ENCODE data around the gene HTR2A. TPM values are rescaled to one million over a fixed set of nuclear protein-coding genes. Genes with fewer than 3 reads are reported as not detected.

Gene HTR2A
- polyA plus RNA-seq, 1 donor from 2014 or later: 0.20 TPM

- TF ChIP-seq MXI1 (conservative IDR thresholded peaks at IDR 0.05; ENCODE audit: poor library complexity, severe bottlenecking): no peak
- TF ChIP-seq RAD21 (conservative IDR thresholded peaks at IDR 0.05): no peak
- no peak for TF ChIP-seq TAF1 (IDR thresholded peaks at IDR 0.05; ENCODE audit: low read depth)
- TF ChIP-seq, protein P1, sequence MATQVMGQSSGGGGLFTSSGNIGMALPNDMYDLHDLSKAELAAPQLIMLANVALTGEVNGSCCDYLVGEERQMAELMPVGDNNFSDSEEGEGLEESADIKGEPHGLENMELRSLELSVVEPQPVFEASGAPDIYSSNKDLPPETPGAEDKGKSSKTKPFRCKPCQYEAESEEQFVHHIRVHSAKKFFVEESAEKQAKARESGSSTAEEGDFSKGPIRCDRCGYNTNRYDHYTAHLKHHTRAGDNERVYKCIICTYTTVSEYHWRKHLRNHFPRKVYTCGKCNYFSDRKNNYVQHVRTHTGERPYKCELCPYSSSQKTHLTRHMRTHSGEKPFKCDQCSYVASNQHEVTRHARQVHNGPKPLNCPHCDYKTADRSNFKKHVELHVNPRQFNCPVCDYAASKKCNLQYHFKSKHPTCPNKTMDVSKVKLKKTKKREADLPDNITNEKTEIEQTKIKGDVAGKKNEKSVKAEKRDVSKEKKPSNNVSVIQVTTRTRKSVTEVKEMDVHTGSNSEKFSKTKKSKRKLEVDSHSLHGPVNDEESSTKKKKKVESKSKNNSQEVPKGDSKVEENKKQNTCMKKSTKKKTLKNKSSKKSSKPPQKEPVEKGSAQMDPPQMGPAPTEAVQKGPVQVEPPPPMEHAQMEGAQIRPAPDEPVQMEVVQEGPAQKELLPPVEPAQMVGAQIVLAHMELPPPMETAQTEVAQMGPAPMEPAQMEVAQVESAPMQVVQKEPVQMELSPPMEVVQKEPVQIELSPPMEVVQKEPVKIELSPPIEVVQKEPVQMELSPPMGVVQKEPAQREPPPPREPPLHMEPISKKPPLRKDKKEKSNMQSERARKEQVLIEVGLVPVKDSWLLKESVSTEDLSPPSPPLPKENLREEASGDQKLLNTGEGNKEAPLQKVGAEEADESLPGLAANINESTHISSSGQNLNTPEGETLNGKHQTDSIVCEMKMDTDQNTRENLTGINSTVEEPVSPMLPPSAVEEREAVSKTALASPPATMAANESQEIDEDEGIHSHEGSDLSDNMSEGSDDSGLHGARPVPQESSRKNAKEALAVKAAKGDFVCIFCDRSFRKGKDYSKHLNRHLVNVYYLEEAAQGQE (IDR thresholded peaks at IDR 0.05; ENCODE audit: borderline replicate concordance): no peak
- TF ChIP-seq EZH2 (IDR thresholded peaks at IDR 0.05; ENCODE audit: borderline replicate concordance, insufficient read depth, low read length, poor library complexity, severe bottlenecking): no peak
- TF ChIP-seq, protein P2, sequence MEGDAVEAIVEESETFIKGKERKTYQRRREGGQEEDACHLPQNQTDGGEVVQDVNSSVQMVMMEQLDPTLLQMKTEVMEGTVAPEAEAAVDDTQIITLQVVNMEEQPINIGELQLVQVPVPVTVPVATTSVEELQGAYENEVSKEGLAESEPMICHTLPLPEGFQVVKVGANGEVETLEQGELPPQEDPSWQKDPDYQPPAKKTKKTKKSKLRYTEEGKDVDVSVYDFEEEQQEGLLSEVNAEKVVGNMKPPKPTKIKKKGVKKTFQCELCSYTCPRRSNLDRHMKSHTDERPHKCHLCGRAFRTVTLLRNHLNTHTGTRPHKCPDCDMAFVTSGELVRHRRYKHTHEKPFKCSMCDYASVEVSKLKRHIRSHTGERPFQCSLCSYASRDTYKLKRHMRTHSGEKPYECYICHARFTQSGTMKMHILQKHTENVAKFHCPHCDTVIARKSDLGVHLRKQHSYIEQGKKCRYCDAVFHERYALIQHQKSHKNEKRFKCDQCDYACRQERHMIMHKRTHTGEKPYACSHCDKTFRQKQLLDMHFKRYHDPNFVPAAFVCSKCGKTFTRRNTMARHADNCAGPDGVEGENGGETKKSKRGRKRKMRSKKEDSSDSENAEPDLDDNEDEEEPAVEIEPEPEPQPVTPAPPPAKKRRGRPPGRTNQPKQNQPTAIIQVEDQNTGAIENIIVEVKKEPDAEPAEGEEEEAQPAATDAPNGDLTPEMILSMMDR (IDR thresholded peaks at IDR 0.05; ENCODE audit: poor library complexity, severe bottlenecking): no peak
- H3K9me3 ChIP-seq (ENCODE audit: low read length): no peaks in the 10 kb centered on the region
- no peaks in the 10 kb centered on the region for H3F3A ChIP-seq (ENCODE audit: insufficient read depth, low read length, poor library complexity, severe bottlenecking)
- no peak overlapping the region for H2AFZ ChIP-seq (ENCODE audit: low read depth, low read length)
- H3K9me2 ChIP-seq (ENCODE audit: insufficient read depth, low read length): no peaks in the 10 kb centered on the region
- H3K27me3 ChIP-seq (ENCODE audit: insufficient read depth, low read depth, low read length): no peaks in the 10 kb centered on the region
- no peak overlapping the region for H3K27ac ChIP-seq (ENCODE audit: low read length)
- H3K4me3 ChIP-seq (ENCODE audit: low read length): no peak overlapping the region
- no peak overlapping the region for H3K9ac ChIP-seq (ENCODE audit: low read length)
- no peaks in the 10 kb centered on the region for H4K20me1 ChIP-seq (ENCODE audit: insufficient read depth)
- no peaks in the 10 kb centered on the region for H3K79me2 ChIP-seq (replicated peaks; ENCODE audit: insufficient read depth, low read length)
- H3K36me3 ChIP-seq (ENCODE audit: insufficient read depth, low read length): no peaks in the 10 kb centered on the region
- no peak overlapping the region for H3K4me2 ChIP-seq (ENCODE audit: low read length)
These were observed 12.2 kb upstream of the HTR2A start for GRCh38 chr13:46909042-46909441.

GRCh38 chr13:46908501-46908900 lies 11.6 kb upstream of the HTR2A start:
- Histone ChIP-seq H3K36me3 (ENCODE audit: insufficient read depth, low read length) (no peaks in the 10 kb centered on the region), H3F3A (ENCODE audit: insufficient read depth, low read length, poor library complexity, severe bottlenecking) (no peaks in the 10 kb centered on the region), H3K9ac (ENCODE audit: low read length) (no peak overlapping the region), H2AFZ (ENCODE audit: low read depth, low read length) (no peak overlapping the region), H3K27me3 (ENCODE audit: insufficient read depth, low read depth, low read length) (no peaks in the 10 kb centered on the region), H3K9me3 (ENCODE audit: low read length) (no peaks in the 10 kb centered on the region), H3K27ac (ENCODE audit: low read length) (no peak overlapping the region), H3K4me2 (ENCODE audit: low read length) (no peak overlapping the region), H4K20me1 (ENCODE audit: insufficient read depth) (no peaks in the 10 kb centered on the region), H3K9me2 (ENCODE audit: insufficient read depth, low read length) (no peaks in the 10 kb centered on the region), H3K4me3 (ENCODE audit: low read length) (no peak overlapping the region), H3K79me2 (replicated peaks; ENCODE audit: insufficient read depth, low read length) (no peaks in the 10 kb centered on the region)
- TF ChIP-seq POLR2AphosphoS5 (IDR thresholded peaks at IDR 0.05): no peak
- no peak for TF ChIP-seq EZH2 (IDR thresholded peaks at IDR 0.05; ENCODE audit: borderline replicate concordance, insufficient read depth, low read length, poor library complexity, severe bottlenecking)
- no peak for TF ChIP-seq MXI1 (conservative IDR thresholded peaks at IDR 0.05; ENCODE audit: poor library complexity, severe bottlenecking)
- TF ChIP-seq SMC3 (conservative IDR thresholded peaks at IDR 0.05; ENCODE audit: poor library complexity): no peak
- TF ChIP-seq RAD21 (conservative IDR thresholded peaks at IDR 0.05): no peak
- no peak for TF ChIP-seq EP300 (conservative IDR thresholded peaks at IDR 0.05; ENCODE audit: poor library complexity, severe bottlenecking)
- no peak for TF ChIP-seq TAF1 (IDR thresholded peaks at IDR 0.05; ENCODE audit: low read depth)
- TF ChIP-seq, protein P1 (IDR thresholded peaks at IDR 0.05; ENCODE audit: borderline replicate concordance): no peak
- TF ChIP-seq, protein P2 (IDR thresholded peaks at IDR 0.05; ENCODE audit: poor library complexity, severe bottlenecking): no peak
